HG03378 (cell line): ENCODE results near the gene SH2D3C.

Source experiments
- ATAC-seq: cut with Tn5 transposase; IDR thresholded peaks from one replicate; pipeline ENCODE4 v1.9.1; 2021; ENCODE audit warnings: mild to moderate bottlenecking, moderate library complexity; ENCODE audit not compliant: unreplicated experiment

Gene SH2D3C

GRCh38 chr9:127703289-127703946 lies 75.0 kb downstream of the SH2D3C start:
- ATAC-seq: no peak

DNA sequence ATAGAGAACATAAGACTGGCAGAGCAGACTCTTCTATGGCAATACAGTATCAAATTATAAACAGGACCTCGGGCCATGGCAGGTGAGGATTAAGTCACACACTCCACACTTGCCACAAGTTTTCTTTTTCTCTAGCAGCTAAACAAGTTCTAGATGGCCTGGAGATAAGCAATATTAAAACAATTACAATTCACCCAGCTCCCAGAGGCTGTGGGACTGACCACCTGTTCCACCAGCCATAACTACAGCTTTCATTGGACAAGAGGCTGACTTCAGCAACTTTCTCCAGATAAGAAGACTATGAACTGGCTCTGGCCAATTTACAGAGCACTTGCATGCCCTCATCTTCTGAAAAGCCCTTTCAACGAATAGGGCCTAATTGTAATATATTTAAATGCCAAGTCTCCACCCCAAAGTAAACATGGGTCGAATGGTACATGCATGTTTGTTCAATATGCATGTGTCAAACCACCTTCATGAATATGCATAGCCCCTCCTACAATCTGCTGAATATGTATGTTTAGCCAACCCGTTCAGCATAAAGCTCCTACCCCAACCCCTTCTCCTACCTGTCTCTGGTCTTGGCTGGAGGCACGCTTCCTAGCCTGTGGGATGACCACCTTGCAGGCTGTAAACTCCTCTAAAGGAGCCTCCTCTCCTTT lies 77.7 kb downstream of the SH2D3C start:
- no peak for ATAC-seq

DNA sequence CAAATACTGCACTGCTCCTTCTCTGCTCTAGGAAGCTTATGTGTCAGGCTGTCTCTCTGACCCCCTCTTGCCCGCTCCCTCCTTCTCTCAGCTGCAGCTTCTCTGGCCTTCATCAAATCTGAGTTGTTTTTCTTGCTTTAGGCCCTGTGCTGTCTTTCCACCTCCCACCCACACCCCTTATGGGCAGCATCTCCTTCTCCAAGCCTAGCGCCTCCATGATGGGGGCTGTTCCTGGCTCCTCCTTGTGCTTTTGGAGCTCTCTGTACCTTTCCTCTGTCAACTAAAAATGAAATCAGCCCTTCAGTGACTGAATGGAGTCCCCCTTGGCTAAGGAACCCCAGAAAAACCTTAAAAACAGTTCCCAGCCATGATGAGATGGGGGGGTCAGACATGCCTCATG lies 78.3 kb downstream of the SH2D3C start:
- ATAC-seq: no peak

GRCh38 chr9:127698985-127699670 lies 79.3 kb downstream of the SH2D3C start:
- ATAC-seq: no peak

DNA sequence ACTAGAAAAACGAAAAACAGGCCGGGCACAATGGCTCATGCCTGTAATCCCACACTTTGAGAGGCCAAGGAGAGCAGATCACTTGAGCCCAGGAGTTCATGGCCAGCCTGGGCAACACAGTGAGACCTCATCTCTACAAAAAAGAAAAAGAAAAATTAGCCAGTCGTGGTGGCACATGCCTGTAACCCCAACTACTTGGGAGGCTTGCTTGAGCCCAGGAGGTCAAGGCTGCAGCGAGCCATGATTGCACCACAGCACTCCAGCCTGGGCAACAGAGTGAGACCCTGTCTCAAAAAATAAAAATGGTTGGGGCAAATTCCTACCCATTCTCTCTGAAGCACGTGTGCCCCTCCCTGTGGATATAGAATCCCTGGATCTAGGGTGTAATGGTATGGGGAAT lies 80.1 kb downstream of the SH2D3C start:
- no peak for ATAC-seq

DNA sequence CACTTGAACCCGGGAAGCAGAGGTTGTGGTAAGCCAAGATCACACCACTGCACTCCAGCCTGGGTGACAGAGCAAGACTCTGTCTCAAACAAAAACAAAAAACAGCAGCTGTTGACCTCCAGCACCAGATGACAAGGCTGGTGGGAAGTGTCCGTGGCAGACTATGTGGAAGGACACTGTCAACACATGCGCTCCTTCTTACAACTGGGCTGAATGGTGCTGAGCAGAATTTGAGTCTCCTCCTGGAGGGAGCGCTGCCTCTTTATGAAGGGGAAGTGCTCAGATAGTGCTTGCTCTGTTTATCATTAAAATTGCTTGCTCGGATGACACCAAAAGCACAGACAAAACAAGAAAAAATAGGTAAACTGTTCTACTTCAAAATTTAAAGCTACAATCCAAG lies 80.9 kb downstream of the SH2D3C start:
- ATAC-seq: no peak

GRCh38 chr9:127694890-127695720 lies 83.4 kb downstream of the SH2D3C start:
- ATAC-seq: no peak

DNA sequence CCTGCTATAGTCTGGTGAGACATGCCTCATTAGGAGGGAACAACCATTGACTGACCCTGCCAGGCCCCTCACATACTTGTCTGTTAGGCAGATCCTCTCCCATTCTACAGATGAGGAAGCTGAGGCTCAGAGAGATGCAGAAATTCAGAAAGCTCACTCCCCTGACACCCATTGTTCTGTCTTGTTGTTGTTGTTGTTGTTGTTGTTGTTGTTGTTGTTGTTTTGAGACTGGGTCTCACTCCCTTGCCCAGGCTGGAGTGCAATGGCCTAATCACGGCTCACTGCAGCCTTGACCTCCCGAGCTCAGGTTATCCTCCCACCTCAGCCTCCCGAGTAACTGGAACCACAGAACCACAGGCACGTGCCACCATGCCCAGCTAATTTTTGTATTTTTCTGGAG lies 84.8 kb downstream of the SH2D3C start:
- ATAC-seq: no peak

DNA sequence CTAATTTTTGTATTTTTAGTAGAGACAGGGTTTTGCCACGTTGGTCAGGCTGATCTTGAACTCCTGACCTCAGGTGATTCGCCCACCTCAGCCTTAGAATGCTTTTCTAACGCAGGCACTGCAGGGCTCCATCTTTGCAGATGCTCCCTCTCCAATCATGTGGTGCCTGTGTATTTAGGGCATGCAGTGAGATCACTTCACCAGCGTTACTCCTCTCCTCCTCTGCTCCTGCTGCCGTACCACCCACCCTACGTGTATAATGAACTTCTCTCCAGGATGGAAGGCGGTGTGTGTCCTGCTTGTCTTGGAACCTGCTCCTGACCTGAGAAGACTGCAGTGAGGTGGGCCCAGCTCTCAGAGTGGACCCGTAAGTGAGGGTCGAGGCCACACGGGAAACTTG lies 85.3 kb downstream of the SH2D3C start:
- no peak for ATAC-seq

DNA sequence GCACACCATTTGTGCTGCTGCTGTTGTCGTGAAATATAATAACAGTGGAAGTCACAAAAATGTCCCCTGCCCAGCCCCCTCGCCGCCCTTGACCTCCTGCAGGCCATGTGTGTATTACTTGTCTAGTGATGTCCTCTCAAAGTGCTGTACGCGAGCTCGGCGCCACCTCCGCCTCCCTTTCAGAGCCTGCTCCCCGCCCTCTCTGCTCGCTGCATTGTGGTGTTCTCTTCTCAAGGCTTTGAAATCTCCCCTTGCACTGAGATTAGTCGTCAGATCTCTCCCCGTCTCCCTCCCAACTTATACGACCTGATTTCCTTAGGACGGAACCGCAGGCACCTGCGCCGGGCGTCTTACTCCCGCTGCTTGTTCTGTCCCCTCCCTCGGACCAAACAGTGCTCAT lies 86.4 kb downstream of the SH2D3C start:
- no peak for ATAC-seq

DNA sequence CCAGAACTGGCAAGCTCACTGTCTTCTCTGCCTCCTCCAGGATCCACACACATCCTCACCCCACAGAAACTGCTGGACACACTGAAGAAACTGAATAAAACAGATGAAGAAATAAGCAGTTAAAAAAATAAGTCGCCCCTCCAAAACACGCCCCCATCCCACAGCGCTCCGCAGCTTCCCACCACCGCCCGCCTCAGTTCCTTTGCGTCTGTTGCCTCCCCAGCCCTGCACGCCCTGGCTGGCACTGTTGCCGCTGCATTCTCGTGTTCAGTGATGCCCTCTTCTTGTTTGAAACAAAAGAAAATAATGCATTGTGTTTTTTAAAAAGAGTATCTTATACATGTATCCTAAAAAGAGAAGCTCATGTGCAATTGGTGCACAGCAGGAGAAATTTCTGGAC lies 87.7 kb downstream of the SH2D3C start:
- no peak for ATAC-seq

GRCh38 chr9:127689329-127690000 lies 89.0 kb downstream of the SH2D3C start:
- ATAC-seq: no peak
